ENCODE measurements around the gene HNRNPDL. TPM values are rescaled to one million over a fixed set of nuclear protein-coding genes. Genes with fewer than 3 reads are reported as not detected.

HNRNPDL gene
- total and polyA plus RNA-seq, 2 of the 13 experiments (the other 11 are each of a cell fraction or from before 2014, with no cell fraction given) = 167 to 414 TPM

- peak; percentile 87 for TF ChIP-seq ZNF687 (CRISPR knock-in tag; IDR thresholded peaks at IDR 0.05)
- peak; percentile 65; the same call in 1 of the 2 replicates for TF ChIP-seq ZNF737 (CRISPR knock-in tag; IDR thresholded peaks at IDR 0.05; ENCODE audit: borderline replicate concordance)
- TF ChIP-seq PITX1 (CRISPR knock-in tag; IDR thresholded peaks at IDR 0.05) = peak; percentile 77; the same call in 1 of the 2 replicates
- TF ChIP-seq RBAK (CRISPR knock-in tag; IDR thresholded peaks at IDR 0.05) = no peak
- 0 out of 2 replicates have a peak, but pooled peaks have one; percentile 57 for TF ChIP-seq ZBTB7A (CRISPR knock-in tag; IDR thresholded peaks at IDR 0.05)
- TF ChIP-seq ZSCAN31 (CRISPR knock-in tag; IDR thresholded peaks at IDR 0.05; ENCODE audit: low read depth) = peak; percentile 53; the same call in 1 of the 2 replicates
- peak; percentile 41; the same call in 1 of the 2 replicates for TF ChIP-seq RELA (CRISPR knock-in tag; IDR thresholded peaks at IDR 0.05)
- peak; percentile 84; the same call in 1 of the 2 replicates for TF ChIP-seq ZNF713 (CRISPR knock-in tag; IDR thresholded peaks at IDR 0.05)
- TF ChIP-seq SP5 (CRISPR knock-in tag; IDR thresholded peaks at IDR 0.05; ENCODE audit: borderline replicate concordance, low read depth) = peak; percentile 84
- peak; percentile 80 for TF ChIP-seq ZGPAT (CRISPR knock-in tag; IDR thresholded peaks at IDR 0.05)
- TF ChIP-seq BCL6 (CRISPR knock-in tag; IDR thresholded peaks at IDR 0.05) = 0 out of 2 replicates have a peak, but pooled peaks have one; percentile 41
- TF ChIP-seq RAD21 (CRISPR knock-in tag; IDR thresholded peaks at IDR 0.05) = no peak
- TF ChIP-seq NR2F6 (IDR thresholded peaks at IDR 0.05) = peak; percentile 57
- peak; percentile 83 for TF ChIP-seq NR2F6 (CRISPR knock-in tag; IDR thresholded peaks at IDR 0.05)
- peak; percentile 43; the same call in 1 of the 2 replicates for TF ChIP-seq ZNF124 (CRISPR knock-in tag; IDR thresholded peaks at IDR 0.05)
- TF ChIP-seq SP140L (CRISPR knock-in tag; IDR thresholded peaks at IDR 0.05; ENCODE audit: borderline replicate concordance) = peak; percentile 59; the same call in 1 of the 2 replicates
- TF ChIP-seq IKZF5 (CRISPR knock-in tag; IDR thresholded peaks at IDR 0.05) = peak; percentile 79
- peak; percentile 95 for TF ChIP-seq MYPOP (CRISPR knock-in tag; IDR thresholded peaks at IDR 0.05)
- no peak for TF ChIP-seq SP1 (IDR thresholded peaks at IDR 0.05)
- TF ChIP-seq SP1 (CRISPR knock-in tag; IDR thresholded peaks at IDR 0.05) = peak; percentile 43
Measured at GRCh38 chr4:82430193-82430963, at the start of gene HNRNPDL, which contains the start of gene ENOPH1 (continued).
